IPS DF 19.7 (cell line): Measurements from ENCODE around the gene ANKRD13D.

Experiments used
- DNase-seq: peaks from one replicate; pipeline ENCODE4 v3.0.0-alpha.2; 2013; ENCODE audit warnings: low read depth, low spot score

Gene ANKRD13D

GRCh38 chr11:67302571-67303131, 13.5 kb downstream of the ANKRD13D start:
- no peak for DNase-seq

- DNase-seq, result no peak
Measured at GRCh38 chr11:67303132-67303834, 14.2 kb downstream of the ANKRD13D start, which contains the start of gene SSH3. Gene SSH3, plus strand, starts transcription at chr11:67303530. Its CDS starts 96 bp downstream, at chr11:67303626.

GRCh38 chr11:67303835-67304411, 14.8 kb downstream of the ANKRD13D start:
- no peak for DNase-seq

GRCh38 chr11:67304511-67305113, 15.5 kb downstream of the ANKRD13D start:
- DNase-seq, result no peak

GRCh38 chr11:67306769-67307544, 17.9 kb downstream of the ANKRD13D start:
- DNase-seq, result no peak

GRCh38 chr11:67307545-67308001, 18.5 kb downstream of the ANKRD13D start:
- DNase-seq, result no peak

- no peak for DNase-seq
Measured at GRCh38 chr11:67308031-67308866, 19.1 kb downstream of the ANKRD13D start.

- no peak for DNase-seq
Measured at GRCh38 chr11:67309166-67309565, 20.1 kb downstream of the ANKRD13D start.

- DNase-seq, result no peak
Measured at GRCh38 chr11:67309661-67310061, 20.6 kb downstream of the ANKRD13D start.

- no peak for DNase-seq
Measured at GRCh38 chr11:67310246-67311050, 21.3 kb downstream of the ANKRD13D start.

- DNase-seq, result no peak
Measured at GRCh38 chr11:67311051-67311555, 22.0 kb downstream of the ANKRD13D start.

GRCh38 chr11:67311556-67312082, 22.5 kb downstream of the ANKRD13D start:
- no peak for DNase-seq

GRCh38 chr11:67312187-67313021, 23.3 kb downstream of the ANKRD13D start:
- no peak for DNase-seq

- no peak for DNase-seq
Measured at GRCh38 chr11:67313125-67313890, 24.2 kb downstream of the ANKRD13D start.

- no peak for DNase-seq
Measured at GRCh38 chr11:67314218-67314617, 25.1 kb downstream of the ANKRD13D start.

GRCh38 chr11:67315325-67315909, 26.3 kb downstream of the ANKRD13D start:
- DNase-seq, result no peak

GRCh38 chr11:67316882-67317204, 27.7 kb downstream of the ANKRD13D start:
- no peak for DNase-seq
